DND-41 (cell line): ENCODE measurements around the gene NOX4.
"Not testable (repeated sequence)": the region's sequence is repeated elsewhere in the genome, so short reads cannot be mapped to it uniquely, and the experiment has no call there.

ENCODE experiments used
- CTCF ChIP-seq: IDR thresholded peaks from 2 replicates; pipeline ENCODE4 v1.5.1; 2012; ENCODE audit warnings: borderline replicate concordance, low read length, moderate library complexity, mild to moderate bottlenecking; ENCODE audit not compliant: poor library complexity, severe bottlenecking; ENCODE audit errors: extremely low read depth
- EZH2 ChIP-seq: IDR thresholded peaks from 3 replicates; pipeline ENCODE4 v1.6.1; 2012; ENCODE audit warnings: borderline replicate concordance, low read depth, mild to moderate bottlenecking, moderate library complexity, low read length, inconsistent platforms; ENCODE audit not compliant: severe bottlenecking

GRCh38 chr11:89308272-89308671 lies 182.9 kb downstream of the NOX4 start:
- TF ChIP-seq CTCF, EZH2: not testable (repeated sequence)
